NCI-H748 (cell line): ENCODE results near the gene NDC80.

Experiments used
- DNase-seq: peaks from one replicate; lab custom pipeline; 2025; ENCODE audit not compliant: unreplicated experiment; lab: John Stamatoyannopoulos, UW

Gene NDC80

GRCh38 chr18:2571200-2572170 is at the start of gene NDC80, which contains the start of gene METTL4:
Gene NDC80, plus strand, starts transcription at chr18:2571557. Its CDS starts 1,429 bp downstream, at chr18:2572986.
Gene METTL4, minus strand, starts transcription at chr18:2571505. Its CDS starts 4,289 bp downstream, at chr18:2567216.
- peak; percentile 95 for DNase-seq

- DNase-seq, result peak; percentile 19
Measured at GRCh38 chr18:2522112-2522511, 49.2 kb upstream of the NDC80 start.

- DNase-seq, result peak; percentile 79
Measured at GRCh38 chr18:2524794-2525198, 46.6 kb upstream of the NDC80 start.

DNA sequence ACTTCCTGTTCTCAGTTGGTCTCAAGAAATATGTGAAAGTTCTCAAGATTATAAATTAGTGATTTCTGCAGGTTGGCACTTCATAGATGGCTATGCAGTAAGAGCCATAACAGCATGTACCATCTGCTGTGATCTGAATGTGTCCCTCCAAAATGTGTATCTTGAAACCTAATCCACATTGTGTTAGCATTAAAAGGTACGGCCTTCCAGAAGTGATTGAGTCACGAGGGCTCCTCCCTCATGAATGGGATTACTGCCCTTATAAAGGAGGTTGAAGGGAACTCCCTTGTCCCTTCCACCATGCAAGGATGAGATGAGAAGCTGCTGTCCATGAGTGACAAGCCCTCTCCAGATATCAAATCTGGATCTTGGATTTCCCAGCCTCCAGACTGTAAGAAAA is 45.0 kb upstream of the NDC80 start:
- DNase-seq, result peak; percentile 79

DNA sequence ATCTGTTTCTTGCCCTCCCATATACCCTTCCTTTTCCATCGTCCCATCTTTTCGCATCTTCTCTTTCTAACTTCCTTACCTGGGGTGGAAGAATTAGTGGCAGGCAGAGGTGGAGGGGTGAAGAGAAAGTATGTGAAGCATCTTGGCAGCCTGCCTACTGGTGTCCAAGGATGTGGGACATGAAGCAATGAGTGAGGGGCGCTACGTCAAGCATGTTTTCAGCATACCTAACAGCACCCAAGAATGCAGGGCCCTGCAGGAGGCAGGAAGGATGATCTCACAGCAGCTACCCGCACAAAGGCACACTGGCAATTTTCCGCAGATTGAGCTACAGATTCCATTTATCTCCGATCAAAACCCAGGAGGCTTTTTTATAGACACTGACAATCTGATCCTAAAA is 42.2 kb upstream of the NDC80 start:
- DNase-seq, result no peak

GRCh38 chr18:2531751-2532150 is 39.6 kb upstream of the NDC80 start:
- DNase-seq, result no peak

- DNase-seq, result no peak
Measured at GRCh38 chr18:2532797-2533196, 38.6 kb upstream of the NDC80 start.

GRCh38 chr18:2534906-2535305 is 36.5 kb upstream of the NDC80 start:
- no peak for DNase-seq

- no peak for DNase-seq
Measured at GRCh38 chr18:2535419-2535910, 35.9 kb upstream of the NDC80 start.

DNA sequence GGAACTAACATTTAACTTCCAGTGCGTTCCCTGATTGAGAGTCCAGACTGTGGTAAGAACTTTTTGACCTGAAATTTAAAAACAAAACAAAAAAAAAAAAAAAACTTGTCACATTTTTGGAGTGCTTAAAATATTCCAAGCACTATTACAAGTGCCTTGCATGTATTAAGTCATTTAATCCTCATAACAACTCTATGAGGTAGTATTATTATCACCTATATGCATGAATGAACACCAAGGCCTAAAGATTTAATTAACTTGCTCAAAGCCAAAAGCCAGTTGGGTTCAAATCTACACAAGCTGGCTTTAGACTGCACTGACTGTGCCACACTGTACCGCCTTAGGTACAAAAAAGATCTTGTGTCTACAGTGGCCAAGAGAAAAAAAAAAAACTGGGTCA is 35.3 kb upstream of the NDC80 start:
- DNase-seq, result no peak

GRCh38 chr18:2536493-2536892 is 34.9 kb upstream of the NDC80 start:
- DNase-seq, result no peak

- DNase-seq, result no peak
Measured at GRCh38 chr18:2537296-2537695, 34.1 kb upstream of the NDC80 start.

- DNase-seq, result no peak
Measured at GRCh38 chr18:2538236-2538635, 33.1 kb upstream of the NDC80 start.

DNA sequence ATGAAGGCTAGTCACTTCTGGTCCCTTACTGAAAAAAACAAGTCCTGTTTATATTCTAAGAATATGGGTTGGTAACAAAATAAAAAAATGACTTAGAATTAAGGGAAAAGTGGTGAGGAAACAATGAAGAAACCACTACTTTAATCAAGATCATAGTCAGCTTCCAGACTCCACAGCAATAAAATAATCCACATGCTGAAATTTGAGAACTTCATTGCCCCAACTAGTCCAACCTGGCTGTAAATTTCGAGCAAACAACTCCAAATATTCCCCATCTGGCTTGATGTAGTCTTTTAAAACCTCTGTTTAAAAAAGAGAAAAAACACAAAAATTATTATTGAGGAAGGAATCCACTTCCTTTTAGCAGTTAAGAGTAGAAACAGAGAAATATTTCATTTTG is 32.5 kb upstream of the NDC80 start:
- DNase-seq, result peak; percentile 29

DNA sequence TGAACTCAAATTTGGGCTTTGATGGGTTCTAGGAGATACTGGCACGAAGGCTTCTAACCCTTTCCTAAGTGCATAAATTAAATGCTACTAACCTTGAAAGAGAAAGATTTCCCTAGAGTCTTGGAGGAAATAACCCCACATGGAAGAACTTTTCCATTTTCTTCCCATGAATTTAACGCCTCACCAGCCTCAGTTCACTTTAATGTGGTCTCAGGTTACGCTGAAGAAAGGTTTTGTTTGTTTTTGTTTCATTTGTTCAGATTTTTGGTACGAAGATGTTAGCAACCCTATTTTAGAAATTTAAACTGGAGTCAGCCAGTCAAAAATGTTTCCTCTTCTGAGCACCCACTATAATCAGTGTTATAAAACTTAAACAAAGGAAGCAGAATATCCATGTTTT is 30.8 kb upstream of the NDC80 start:
- peak; percentile 15 for DNase-seq

- DNase-seq, result peak; percentile 50
Measured at GRCh38 chr18:2541925-2542563, 29.3 kb upstream of the NDC80 start.

DNA sequence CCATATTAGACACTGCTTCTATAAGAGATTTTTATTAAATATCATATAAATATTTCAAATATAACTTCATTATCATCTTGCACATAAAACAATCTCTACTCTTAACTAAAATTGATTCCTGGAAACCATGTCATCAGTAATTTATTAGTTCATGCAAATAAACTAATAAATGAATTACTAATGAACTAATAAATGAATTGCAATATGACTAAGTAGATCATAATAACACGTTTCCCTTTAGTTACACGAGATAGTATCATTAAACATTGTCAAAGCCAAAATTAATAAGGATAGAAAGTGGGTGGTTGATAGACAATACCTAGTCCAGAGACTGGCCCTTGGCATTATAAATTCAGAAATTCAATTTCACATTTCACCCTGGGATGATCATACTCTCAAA is 26.2 kb upstream of the NDC80 start:
- DNase-seq, result no peak

DNA sequence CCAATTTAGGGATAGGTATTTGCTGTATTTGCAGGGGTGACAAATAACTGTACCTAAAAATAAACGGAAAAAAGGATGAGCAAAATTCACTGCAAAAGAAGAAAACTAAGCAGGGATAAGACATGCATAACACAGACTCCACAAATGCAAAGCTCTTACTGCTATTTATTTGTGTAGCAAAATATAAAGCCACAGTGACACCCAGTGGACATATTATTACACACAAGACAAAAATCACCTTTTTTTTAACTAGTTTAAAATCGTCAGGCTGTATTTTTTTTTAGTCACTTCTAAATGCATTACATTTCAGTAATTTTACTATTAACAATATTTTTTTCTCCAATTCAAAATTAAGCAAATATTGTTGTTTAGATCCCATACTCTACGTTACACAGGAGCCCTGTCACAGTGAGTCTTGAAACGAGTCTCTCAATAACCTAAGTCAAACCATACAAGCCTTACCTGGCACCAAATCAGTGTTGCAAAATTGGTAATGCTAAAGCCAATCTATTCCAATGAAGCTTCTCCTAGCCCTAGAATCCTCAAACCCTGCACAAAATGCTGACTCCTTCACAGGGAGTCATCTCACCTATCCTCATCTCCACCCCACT is 23.8 kb upstream of the NDC80 start:
- peak; percentile 70 for DNase-seq

GRCh38 chr18:2549462-2549861 is 21.9 kb upstream of the NDC80 start:
- no peak for DNase-seq

GRCh38 chr18:2551425-2551824 is 19.9 kb upstream of the NDC80 start:
- DNase-seq, result no peak

DNA sequence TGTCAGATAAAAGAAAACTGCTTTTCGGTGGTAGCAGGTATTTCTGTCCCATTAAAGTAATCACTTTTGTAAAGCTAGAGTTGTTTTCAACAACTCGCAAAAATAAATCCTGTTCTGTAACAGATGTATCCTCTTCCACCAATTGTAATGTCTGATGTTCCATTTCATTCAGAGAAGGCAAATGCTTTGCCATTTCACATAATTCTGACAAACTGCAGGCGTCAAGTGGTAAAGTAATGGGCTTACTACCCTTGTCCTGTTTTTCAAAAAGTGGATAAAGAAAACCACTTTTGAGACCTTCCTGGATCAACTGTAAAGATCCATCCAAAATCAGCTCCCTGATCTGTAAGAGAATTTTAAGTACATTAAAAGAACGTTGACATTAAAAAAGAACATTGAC is 16.7 kb upstream of the NDC80 start:
- no peak for DNase-seq

DNA sequence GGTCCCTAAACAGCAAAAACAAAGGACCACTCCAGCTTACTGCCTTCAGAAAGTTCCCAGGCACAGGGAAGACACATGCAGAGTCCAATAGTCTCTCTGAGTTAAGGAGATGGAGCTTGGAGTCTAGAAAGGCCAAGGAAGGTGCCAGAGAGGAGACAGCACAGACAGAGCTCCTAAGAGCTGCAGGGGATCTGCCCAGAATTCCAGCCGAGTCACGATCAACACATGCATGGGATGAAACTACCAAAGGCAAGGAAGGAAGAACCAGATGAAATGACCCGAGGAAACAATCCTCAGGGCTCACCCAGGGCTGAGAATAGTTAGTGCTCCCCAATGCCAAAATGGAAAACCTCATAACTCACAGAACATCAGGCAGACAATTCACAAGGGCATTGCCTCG is 15.5 kb upstream of the NDC80 start:
- no peak for DNase-seq
